Measurements from ENCODE around the gene SLC46A1.

- no peak for TF ChIP-seq BHLHE40 (IDR thresholded peaks at IDR 0.05; ENCODE audit: borderline replicate concordance)
- TF ChIP-seq NFRKB (IDR thresholded peaks at IDR 0.05) = no peak
- TF ChIP-seq CTBP1 (IDR thresholded peaks at IDR 0.05; ENCODE audit: borderline replicate concordance) = no peak
Observed at GRCh38 chr17:28446716-28447395, 40.8 kb upstream of the SLC46A1 start.

Data from HEK293T (cell line).